OCI-LY3 (cell line): ENCODE measurements around the gene JSRP1.
A peak's percentile ranks its signal among the peaks of the same experiment; 100 is the strongest.

Source experiments
- H2AFZ ChIP-seq: fragments of 200-600, 300-600 bp; shearing (Covaris generic); 2 replicates; pipeline ENCODE4 v1.6.0; 2014; ENCODE audit warnings: antibody characterized with exemption, low read depth, low read length
- H3K27ac ChIP-seq: fragments of 200-600, 300-600 bp; sonication (generic); 2 replicates; pipeline ENCODE4 v1.5.1; 2014; ENCODE audit warnings: mild to moderate bottlenecking, low read length, moderate library complexity, mixed read lengths
- H3K27me3 ChIP-seq: fragments of 200-600, 300-600 bp; sonication (generic); 2 replicates; pipeline ENCODE4 v1.6.1; 2014; ENCODE audit warnings: low read depth, low read length, mixed read lengths
- H3K36me3 ChIP-seq: fragments of 200-600, 300-600 bp; sonication (generic); replicated peaks from 2 replicates; pipeline ENCODE3; 2014; ENCODE audit warnings: low read depth, low read length, mixed read lengths
- H3K4me1 ChIP-seq: fragments of 300-600, 200-600 bp; sonication (generic); 2 replicates; pipeline ENCODE4 v1.6.1; 2014; ENCODE audit warnings: low read length, mixed read lengths
- H3K4me2 ChIP-seq: fragments of 200-600, 300-600 bp; sonication (generic); 2 replicates; pipeline ENCODE4 v1.6.1; 2014; ENCODE audit warnings: low read length, mixed read lengths
- H3K4me3 ChIP-seq: fragments of 300-600, 200-600 bp; sonication (generic); 2 replicates; pipeline ENCODE4 v1.5.1; 2014; ENCODE audit warnings: antibody characterized with exemption, mild to moderate bottlenecking, low read length, moderate library complexity
- H3K79me2 ChIP-seq: fragments of 300-600, 200-600 bp; shearing (Covaris generic); 2 replicates; pipeline ENCODE4 v1.6.1; 2014; ENCODE audit warnings: mild to moderate bottlenecking, low read length, mixed read lengths
- H3K9ac ChIP-seq: fragments of 300-600, 200-600 bp; shearing (Covaris generic); 2 replicates; pipeline ENCODE4 v1.6.0; 2014; ENCODE audit warnings: mild to moderate bottlenecking, low read length, moderate library complexity
- H3K9me3 ChIP-seq: fragments of 200-600, 300-600 bp; shearing (Covaris generic); 2 replicates; pipeline ENCODE4 v1.6.1; 2014; ENCODE audit warnings: low read length, mixed read lengths; ENCODE audit not compliant: insufficient read depth
- H4K20me1 ChIP-seq: fragments of 200-600, 300-600 bp; sonication (generic); 2 replicates; pipeline ENCODE4 v1.6.1; 2016; ENCODE audit warnings: low read length, mixed read lengths; ENCODE audit not compliant: insufficient read depth
- CTCF ChIP-seq: fragments of 200-600, 300-600 bp; sonication (generic); IDR thresholded peaks from 2 replicates; pipeline ENCODE4 v1.5.1; 2014; ENCODE audit warnings: antibody characterized with exemption, low read length, low read depth
- EZH2phosphoT487 ChIP-seq: fragments of 200-600 bp; shearing (Covaris generic); IDR thresholded peaks from 2 replicates; pipeline ENCODE4 v1.6.1; 2018; ENCODE audit warnings: antibody characterized with exemption, mixed run types, low read depth

JSRP1 gene

GRCh38 chr19:2226840-2227360 is 29.3 kb downstream of the JSRP1 start:
- Histone ChIP-seq H3K79me2 (peaks cover 3% of the 10 kb centered on the region; the same call in 1 of the 2 replicates), H2AFZ (no peak overlapping the region), H3K4me1 (peaks cover 14% of the 10 kb centered on the region), H3K4me3 (no peak overlapping the region), H3K9ac (no peak overlapping the region), H3K27me3 (no peaks in the 10 kb centered on the region), H4K20me1 (peaks cover 28% of the 10 kb centered on the region), H3K27ac (no peak overlapping the region), H3K4me2 (peak overlapping the region; percentile 65), H3K9me3 (no peaks in the 10 kb centered on the region), H3K36me3 (peaks cover 60% of the 10 kb centered on the region)
- TF ChIP-seq EZH2phosphoT487: no peak
- TF ChIP-seq CTCF: no peak

- H3K4me2 ChIP-seq: no peak overlapping the region
- peaks cover 14% of the 10 kb centered on the region for H3K4me1 ChIP-seq
- no peaks in the 10 kb centered on the region for H3K9me3 ChIP-seq
- H3K27me3 ChIP-seq: no peaks in the 10 kb centered on the region
- peaks cover 60% of the 10 kb centered on the region for H3K36me3 ChIP-seq
- H3K9ac ChIP-seq: no peak overlapping the region
- TF ChIP-seq EZH2phosphoT487 (no peak), CTCF (no peak)
- no peak overlapping the region for H2AFZ ChIP-seq
- peaks cover 3% of the 10 kb centered on the region; the same call in 1 of the 2 replicates for H3K79me2 ChIP-seq
- H3K27ac ChIP-seq: no peak overlapping the region
- peaks cover 28% of the 10 kb centered on the region for H4K20me1 ChIP-seq
- no peak overlapping the region for H3K4me3 ChIP-seq
Observed at GRCh38 chr19:2226051-2226839, 30.0 kb downstream of the JSRP1 start.

GRCh38 chr19:2225415-2226050 is 30.7 kb downstream of the JSRP1 start:
- H3K4me3 ChIP-seq: no peak overlapping the region
- no peak overlapping the region for H3K4me2 ChIP-seq
- H3K9ac ChIP-seq: no peak overlapping the region
- no peaks in the 10 kb centered on the region for H3K9me3 ChIP-seq
- peaks cover 57% of the 10 kb centered on the region for H3K36me3 ChIP-seq
- TF ChIP-seq CTCF: no peak
- TF ChIP-seq EZH2phosphoT487: no peak
- H2AFZ ChIP-seq: no peak overlapping the region
- peaks cover 3% of the 10 kb centered on the region; the same call in 1 of the 2 replicates for H3K79me2 ChIP-seq
- H3K27me3 ChIP-seq: no peaks in the 10 kb centered on the region
- H4K20me1 ChIP-seq: peaks cover 28% of the 10 kb centered on the region
- no peak overlapping the region for H3K27ac ChIP-seq
- H3K4me1 ChIP-seq: peaks cover 14% of the 10 kb centered on the region

- peaks cover 14% of the 10 kb centered on the region for H3K4me1 ChIP-seq
- no peaks in the 10 kb centered on the region for H3K9me3 ChIP-seq
- H3K27me3 ChIP-seq: no peaks in the 10 kb centered on the region
- H3K79me2 ChIP-seq: peaks cover 3% of the 10 kb centered on the region; the same call in 1 of the 2 replicates
- no peak overlapping the region for H3K9ac ChIP-seq
- TF ChIP-seq EZH2phosphoT487 (no peak), CTCF (no peak)
- H3K27ac ChIP-seq: no peak overlapping the region
- no peak overlapping the region for H2AFZ ChIP-seq
- H3K4me2 ChIP-seq: no peak overlapping the region
- H3K4me3 ChIP-seq: no peak overlapping the region
- peaks cover 28% of the 10 kb centered on the region for H4K20me1 ChIP-seq
- peaks cover 57% of the 10 kb centered on the region for H3K36me3 ChIP-seq
Observed at GRCh38 chr19:2224754-2225349, 31.4 kb downstream of the JSRP1 start.
